HG03558 (cell line): Measurements from ENCODE around the gene NTM.

Source experiments
- ATAC-seq: cut with Tn5 transposase; IDR thresholded peaks from one replicate; pipeline ENCODE4 v1.9.1; 2021; ENCODE audit warnings: moderate number of reproducible peaks; ENCODE audit not compliant: unreplicated experiment; ENCODE audit errors: extremely low read depth

NTM gene

GRCh38 chr11:131537196-131537595 lies 166.8 kb downstream of the NTM start:
- ATAC-seq, result no peak

- ATAC-seq, result no peak
Measured at GRCh38 chr11:131537748-131538147, 167.3 kb downstream of the NTM start.

- ATAC-seq, result no peak
Measured at GRCh38 chr11:131538322-131538721, 167.9 kb downstream of the NTM start.

- ATAC-seq, result no peak
Measured at GRCh38 chr11:131540676-131541075, 170.3 kb downstream of the NTM start.

GRCh38 chr11:131543389-131544025 lies 173.1 kb downstream of the NTM start:
- no peak for ATAC-seq

- no peak for ATAC-seq
Measured at GRCh38 chr11:131544591-131544990, 174.2 kb downstream of the NTM start.

- ATAC-seq, result no peak
Measured at GRCh38 chr11:131546218-131546895, 175.9 kb downstream of the NTM start.

- no peak for ATAC-seq
Measured at GRCh38 chr11:131549099-131549498, 178.7 kb downstream of the NTM start.

- no peak for ATAC-seq
Measured at GRCh38 chr11:131549770-131550169, 179.4 kb downstream of the NTM start.

GRCh38 chr11:131560287-131560686 lies 189.9 kb downstream of the NTM start:
- ATAC-seq, result no peak

GRCh38 chr11:131561501-131561900 lies 191.1 kb downstream of the NTM start:
- ATAC-seq, result no peak

- ATAC-seq, result no peak
Measured at GRCh38 chr11:131561972-131562371, 191.6 kb downstream of the NTM start.

GRCh38 chr11:131568318-131568717 lies 197.9 kb downstream of the NTM start:
- no peak for ATAC-seq

- no peak for ATAC-seq
Measured at GRCh38 chr11:131571571-131571970, 201.2 kb downstream of the NTM start.

GRCh38 chr11:131572423-131572822 lies 202.0 kb downstream of the NTM start:
- ATAC-seq, result no peak

GRCh38 chr11:131579932-131580387 lies 209.5 kb downstream of the NTM start:
- no peak for ATAC-seq

GRCh38 chr11:131580476-131580875 lies 210.1 kb downstream of the NTM start:
- ATAC-seq, result no peak

GRCh38 chr11:131581046-131581445 lies 210.6 kb downstream of the NTM start:
- ATAC-seq, result no peak

GRCh38 chr11:131582021-131582525 lies 211.7 kb downstream of the NTM start:
- no peak for ATAC-seq

GRCh38 chr11:131583421-131583820 lies 213.0 kb downstream of the NTM start:
- ATAC-seq, result no peak

- ATAC-seq, result no peak
Measured at GRCh38 chr11:131583938-131584337, 213.5 kb downstream of the NTM start.
